ENCODE data around the gene AKR1A1. TPM values are rescaled to one million over a fixed set of nuclear protein-coding genes. Genes with fewer than 3 reads are reported as not detected.
"Not testable (repeated sequence)": the region's sequence is repeated elsewhere in the genome, so short reads cannot be mapped to it uniquely, and the experiment has no call there.

AKR1A1 gene
- total RNA-seq, 1 donor from 2014 or later, result 290 TPM

DNA sequence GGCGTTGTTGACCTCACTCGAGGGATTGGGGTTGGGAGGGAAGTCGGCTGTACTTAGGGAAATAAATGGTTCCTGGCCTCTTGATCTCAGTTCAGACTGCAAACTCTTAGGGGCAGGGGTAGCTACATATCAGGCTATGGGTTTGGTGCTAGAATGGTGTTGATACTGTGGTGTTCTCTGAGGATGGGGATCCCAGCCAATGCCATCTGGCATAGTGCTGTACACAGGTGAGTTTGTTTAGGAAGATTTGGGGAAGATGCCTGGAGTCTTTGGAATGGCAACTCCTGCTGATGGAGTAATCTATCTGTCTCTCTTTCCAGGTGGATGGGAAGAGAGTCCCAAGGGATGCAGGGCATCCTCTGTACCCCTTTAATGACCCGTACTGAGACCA lies 18.9 kb downstream of the AKR1A1 start:
- DNase-seq (ENCODE audit: low read depth in 2 of 2), result no peak

DNA sequence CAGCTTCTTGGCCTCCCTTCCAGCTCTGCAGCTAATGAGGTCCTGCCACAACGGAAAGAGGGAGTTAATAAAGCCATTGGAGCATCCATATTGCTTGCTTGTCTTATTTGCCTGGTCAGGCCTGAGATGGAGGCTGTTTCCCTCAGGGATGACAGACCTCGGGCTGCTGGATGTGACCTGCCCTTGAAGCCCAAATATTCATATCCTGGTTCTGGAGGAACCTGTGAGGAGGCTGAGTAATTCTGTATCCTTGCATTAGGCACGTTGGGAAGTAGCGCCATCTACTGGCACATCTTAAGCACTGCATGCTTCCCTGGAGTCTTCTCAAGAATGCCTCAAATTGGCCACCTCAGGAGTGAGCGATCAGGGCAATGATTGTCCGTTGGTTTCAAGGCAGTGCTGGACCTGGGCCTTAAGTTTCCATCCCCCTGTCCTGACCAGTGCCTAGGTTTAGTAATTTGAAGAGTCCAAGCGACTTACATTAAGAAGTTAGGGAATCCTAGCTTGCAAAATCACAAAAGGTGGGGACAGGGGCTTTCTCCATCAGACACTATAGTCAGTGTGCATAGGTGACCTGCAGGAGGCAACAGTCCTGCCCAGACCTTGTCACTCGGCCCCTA lies 19.4 kb downstream of the AKR1A1 start:
- peak; percentile 80 to 83 for DNase-seq (ENCODE audit: low read depth in 2 of 2)

DNA sequence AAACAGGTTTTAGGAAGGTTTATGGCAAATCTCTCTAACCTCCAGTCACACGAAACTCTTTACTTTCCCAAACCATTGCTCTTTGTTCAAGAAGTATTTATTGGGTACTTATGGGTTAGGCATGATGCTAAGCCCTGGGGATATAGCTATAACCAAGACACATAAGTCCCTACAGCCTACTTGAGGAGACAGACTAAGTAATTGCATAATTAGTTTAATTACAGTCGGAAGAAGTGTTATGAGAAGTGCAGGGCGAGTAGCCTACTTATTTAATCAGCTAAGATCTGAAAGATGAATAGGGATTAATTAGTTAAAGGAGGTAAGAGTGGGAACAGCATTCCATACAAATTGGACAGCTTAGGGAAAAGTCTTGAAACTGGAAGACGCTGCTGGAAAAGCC lies 20.0 kb downstream of the AKR1A1 start:
- no peak for DNase-seq (ENCODE audit: low read depth in 2 of 2)

DNA sequence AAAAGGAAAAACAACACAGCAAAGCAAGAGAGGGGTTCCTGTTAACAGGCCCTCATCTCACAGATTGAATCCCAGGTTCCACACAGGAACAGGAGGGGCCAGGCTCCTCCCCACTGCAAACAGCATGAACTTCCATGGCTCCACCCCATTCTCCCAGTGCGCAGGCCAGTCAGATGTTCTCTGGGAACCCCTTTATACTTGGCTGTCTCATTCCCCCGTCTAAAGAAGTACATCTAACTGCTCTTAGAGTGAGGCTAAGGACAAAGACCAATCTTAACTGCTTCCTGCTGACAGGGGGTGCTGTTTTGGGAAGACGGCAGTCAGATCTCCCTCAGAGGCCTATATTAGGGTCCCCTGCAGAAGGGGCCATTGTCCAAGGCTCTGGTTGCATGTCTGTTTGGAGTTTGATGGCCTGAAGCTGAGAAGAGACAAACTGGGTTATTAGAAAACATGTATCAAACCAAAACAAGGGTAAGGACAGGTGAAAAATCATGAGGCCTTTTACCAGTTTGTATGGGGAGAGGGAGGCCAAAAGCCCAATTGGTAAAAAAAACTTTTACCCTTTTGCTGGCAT lies 22.7 kb downstream of the AKR1A1 start:
- no peak for DNase-seq (ENCODE audit: low read depth in 2 of 2)

DNA sequence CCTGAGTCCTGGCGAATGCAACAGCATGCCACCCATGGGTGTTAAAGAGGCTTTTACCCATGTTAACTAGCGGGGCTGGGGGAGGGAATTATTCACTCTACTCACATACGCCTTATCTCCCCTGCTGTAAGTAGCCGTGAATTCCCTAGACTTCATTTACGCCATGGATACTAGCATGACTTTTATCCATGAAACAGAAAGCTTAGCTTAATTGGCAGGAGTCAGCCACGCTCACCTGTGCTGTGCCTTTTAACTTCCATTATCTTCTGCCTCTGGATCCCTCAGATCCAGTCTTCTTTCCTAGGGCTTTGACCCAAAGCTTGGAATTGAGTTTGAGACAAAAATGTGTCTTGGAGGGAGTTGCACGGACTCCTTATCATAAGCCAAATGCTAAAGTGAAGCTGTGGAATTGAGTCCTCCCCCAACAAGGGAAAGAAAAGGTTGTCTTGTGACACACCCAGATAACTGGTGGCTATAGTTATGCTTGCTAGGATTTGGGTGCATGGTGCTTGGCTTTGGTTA lies 23.5 kb downstream of the AKR1A1 start:
- DNase-seq (ENCODE audit: low read depth in 2 of 2), result no peak

DNA sequence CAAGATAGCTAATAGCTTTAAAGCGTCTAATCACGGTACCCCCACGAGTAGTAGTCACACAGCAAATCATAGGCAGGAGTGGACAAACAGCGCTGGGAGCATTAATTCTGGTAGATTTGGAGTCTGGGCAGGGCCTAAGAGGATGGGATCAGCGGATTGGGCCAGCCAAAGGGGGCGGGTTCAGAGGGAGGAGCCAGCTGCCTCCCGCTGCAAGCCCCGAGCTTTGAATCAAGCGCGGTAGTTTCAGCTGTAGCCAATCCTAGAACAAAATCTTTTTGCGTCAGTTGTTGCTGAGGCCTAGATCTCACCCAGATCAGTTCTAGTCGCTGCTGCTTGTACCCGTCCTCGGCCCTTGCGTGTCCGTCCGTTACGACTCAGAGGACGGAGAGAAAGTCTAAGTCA lies 32.6 kb downstream of the AKR1A1 start:
- DNase-seq (ENCODE audit: low read depth in 2 of 2), result peak; percentile 98

DNA sequence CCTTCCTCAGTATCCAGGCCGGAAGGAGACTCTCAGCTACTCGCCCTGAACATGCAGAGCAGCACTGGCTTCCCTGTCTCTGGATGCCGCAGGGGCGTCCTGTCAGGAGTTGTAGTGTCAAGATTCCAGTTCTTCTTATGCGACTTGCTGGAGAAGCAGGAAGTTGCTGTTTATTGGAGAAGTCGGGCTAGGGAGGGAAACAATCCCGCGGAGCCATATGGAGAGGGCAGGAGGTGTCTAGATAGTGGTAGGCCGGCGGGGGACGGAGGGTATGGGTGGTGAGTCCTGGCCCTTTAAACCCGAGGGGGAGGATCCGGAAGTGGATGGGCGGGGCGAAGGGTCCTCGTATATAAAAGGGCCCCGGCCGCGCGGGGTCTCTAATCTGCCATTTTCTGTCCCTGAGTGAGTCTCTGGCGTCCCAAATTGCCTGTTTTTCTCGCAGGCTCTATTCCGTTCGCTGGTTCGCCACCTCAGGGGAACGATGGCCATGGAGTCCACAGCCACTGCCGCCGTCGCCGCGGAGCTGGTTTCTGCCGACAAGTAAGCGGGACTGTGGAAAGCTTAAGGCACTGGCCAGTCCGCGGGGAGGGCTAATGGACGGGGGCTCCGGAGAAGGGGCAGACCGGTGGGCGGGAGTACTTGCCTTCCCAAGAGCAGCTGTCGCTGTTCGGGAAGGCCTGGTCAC lies 33.2 kb downstream of the AKR1A1 start, which contains the start of gene NASP:
NASP (plus strand) TSS at position 376 of the 685 bp plus-strand sequence; CDS start at position 482, 106 bp downstream.
- peak; percentile 82 to 88 for DNase-seq (ENCODE audit: low read depth in 2 of 2)

DNA sequence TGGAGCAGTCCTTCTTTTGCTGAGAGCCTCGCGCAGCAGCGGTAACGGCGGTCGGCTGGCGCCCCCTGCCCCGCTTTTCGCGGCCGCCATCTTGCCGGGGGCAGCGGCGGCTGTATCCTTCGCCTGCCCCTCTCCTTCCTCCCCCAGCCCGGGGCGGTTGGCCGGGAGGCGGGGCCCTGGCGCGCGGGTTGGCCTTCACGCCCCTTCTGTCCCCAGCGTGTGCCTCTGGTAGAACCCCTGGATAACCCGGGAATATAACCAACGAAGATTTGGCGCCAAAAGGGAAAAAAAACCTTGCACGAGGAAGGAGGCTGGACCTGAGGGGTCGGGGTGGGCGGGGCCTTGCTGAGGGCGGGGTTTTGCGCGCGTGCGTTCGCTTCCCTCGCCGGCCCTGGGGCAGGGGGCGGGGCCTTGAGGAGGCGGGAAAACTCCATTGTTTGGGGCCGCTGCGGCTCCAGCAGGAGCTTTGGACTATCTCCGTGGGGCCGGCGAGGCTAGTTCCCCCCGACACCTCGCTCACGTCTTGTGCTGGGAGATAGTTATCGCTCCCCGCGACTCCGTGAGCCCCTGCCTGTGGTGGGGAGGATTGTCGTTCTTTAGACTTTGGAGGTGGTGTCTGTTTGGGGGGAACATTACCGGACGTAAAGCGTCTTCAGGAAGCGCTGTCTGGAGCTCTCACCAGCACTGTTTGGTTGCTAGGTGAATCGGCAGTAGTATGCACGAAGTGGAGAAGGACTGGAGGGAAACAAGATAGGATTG lies 33.9 kb downstream of the AKR1A1 start:
- DNase-seq (ENCODE audit: low read depth in 2 of 2), result peak; percentile 96

DNA sequence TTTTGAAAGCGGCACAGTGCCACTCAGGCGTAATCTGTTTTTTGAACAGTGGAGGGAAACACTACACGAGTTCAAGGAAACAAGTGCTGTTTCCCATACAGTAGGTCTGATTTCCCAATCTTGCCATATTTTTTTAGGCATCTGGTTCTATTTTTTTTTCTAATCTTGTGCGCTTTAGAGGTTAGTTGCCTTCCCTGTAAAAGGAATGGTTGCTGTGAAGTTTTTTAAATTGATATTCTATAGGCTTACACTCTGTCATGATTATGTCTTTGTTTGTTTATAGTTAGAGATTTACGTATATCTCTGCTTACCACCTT lies 34.4 kb downstream of the AKR1A1 start:
- no peak for DNase-seq (ENCODE audit: low read depth in 2 of 2)

DNA sequence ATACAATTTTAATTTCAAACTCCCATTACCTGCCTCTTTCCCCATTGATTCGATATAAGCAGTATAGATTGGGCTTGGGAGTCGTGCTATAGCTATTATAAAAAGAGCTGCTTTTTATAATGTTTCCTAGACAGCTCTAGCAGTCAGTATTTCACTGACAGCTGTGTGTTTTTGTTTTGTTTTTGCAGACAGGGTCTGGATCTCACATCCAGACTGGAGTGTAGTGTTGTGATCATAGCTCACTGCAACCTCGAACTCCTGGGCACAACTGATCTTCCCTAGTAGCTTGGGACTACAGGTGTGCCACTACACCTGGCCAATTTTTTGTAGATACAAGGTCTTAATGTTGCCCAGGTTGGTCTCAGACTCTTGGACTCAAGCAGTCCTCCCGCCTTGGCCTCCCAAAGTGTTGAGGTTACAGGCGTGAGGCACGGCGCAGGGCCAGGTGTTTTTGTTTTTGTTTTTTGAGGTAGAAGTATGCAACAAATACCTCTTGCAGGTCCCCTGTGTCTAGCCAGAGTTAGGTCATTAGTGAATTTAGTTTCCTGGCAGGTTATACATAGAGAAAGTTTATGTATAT lies 35.0 kb downstream of the AKR1A1 start:
- no peak for DNase-seq (ENCODE audit: low read depth in 2 of 2)

DNA sequence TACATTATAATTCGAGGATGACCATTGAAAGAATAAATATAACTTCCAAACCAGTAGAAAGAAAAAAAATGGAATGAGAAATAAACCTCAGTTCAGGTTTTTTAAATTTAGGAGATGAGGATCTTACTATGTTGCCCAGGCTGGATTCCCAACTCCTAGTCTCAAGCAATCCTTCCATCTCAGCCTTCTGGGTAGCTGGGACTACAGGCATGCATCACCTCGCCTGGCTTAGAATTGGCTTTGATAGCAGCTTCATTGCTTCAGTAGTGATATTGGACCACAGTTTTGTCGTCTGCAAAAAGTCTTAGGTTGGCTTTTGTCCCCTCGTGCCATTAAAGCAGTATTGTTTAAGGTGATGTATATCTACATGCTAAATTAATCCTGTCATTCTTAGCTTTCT lies 36.1 kb downstream of the AKR1A1 start:
- no peak for DNase-seq (ENCODE audit: low read depth in 2 of 2)

DNA sequence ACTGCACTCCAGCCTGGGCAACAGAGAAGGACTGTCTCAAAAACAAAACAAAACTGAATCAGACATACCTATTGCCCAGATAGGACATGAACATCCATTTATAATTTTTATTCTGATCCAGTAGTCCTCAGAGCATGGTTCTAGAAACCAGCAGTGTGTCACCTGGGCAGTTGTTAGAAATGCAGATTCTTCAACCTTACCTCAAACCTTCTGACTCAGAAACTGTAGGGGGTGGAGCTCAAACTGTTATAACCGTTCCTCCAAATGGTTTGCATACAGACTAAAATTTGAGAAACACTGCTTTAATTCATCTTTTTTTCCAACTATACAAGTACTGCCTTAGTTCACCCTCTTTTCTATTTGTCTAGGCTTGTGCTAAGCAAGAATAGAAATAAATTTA lies 39.2 kb downstream of the AKR1A1 start:
- no peak for DNase-seq (ENCODE audit: low read depth in 2 of 2)

DNA sequence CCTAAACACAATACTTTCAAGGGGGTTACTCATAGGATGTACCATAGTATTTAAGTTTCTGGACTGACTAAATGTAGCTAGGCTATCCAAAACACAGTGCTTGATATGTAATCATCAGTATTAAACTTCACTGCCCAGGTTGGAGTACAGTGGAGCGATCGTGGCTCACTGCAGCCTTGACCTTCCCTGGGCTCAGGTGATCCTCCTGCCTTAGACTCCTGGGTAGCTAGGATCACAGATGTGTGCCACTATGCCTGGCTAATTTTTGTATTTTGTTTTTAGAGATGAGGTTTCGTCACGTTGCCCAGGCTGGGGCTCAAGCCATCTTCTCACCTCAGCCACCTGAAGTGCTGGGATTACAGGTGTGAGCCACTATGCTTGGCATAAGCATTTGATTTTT lies 43.8 kb downstream of the AKR1A1 start:
- DNase-seq (ENCODE audit: low read depth in 2 of 2), result no peak

DNA sequence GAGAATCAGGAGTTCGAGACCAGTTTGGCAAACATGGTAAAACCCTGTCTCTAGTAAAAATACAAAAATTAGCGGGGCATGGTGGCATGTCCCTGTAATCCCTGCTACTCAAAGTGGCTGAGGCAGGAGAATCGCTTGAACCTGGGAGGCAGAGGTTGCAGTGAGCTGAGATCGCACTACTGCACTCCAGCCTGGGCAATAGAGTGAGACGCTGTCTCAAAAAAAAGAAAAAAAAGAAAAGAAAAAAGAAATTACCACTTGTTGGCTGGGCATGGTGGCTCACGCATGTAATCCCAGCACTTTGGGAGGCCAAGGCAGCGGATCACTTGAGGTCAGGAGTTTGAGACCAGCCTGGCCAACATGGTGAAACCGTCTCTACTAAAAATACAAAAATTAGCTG lies 46.1 kb downstream of the AKR1A1 start:
- DNase-seq (ENCODE audit: low read depth in 2 of 2), result not testable (repeated sequence)

DNA sequence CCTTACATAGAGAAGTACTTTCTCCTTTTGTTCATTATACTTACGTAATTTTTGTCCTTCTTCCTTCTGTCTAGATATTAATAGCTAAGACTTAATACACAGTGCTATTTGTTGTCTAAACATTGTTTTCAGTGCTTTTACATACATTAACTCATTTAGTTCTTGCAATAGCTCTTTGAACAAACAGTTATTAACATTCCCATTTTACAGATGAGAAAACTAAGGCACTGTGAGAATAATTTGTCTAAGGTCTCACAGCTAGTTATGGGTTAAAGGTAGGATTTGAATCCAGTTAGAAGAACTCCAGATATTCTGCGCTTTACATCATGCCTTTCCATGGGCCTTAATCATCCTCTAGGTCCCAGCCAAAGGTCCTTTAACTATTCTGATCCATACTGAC lies 53.6 kb downstream of the AKR1A1 start:
- no peak for DNase-seq (ENCODE audit: low read depth in 2 of 2)

DNA sequence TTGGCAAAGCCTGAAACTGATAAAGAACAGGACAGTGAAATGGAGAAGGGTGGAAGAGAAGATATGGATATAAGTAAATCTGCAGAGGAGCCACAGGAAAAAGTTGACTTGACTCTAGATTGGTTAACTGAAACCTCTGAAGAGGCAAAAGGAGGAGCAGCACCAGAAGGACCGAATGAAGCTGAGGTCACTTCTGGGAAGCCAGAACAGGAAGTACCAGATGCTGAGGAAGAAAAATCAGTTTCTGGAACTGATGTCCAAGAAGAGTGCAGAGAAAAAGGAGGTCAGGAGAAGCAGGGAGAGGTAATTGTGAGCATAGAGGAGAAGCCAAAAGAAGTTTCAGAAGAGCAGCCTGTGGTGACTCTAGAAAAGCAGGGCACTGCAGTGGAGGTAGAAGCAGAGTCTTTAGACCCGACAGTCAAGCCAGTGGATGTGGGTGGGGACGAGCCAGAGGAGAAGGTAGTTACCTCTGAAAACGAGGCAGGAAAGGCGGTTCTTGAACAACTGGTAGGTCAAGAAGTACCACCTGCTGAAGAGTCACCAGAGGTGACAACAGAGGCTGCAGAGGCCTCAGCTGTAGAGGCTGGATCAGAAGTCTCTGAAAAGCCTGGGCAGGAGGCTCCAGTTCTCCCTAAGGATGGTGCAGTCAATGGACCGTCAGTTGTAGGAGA lies 56.9 kb downstream of the AKR1A1 start:
- peak in 1 of 2 donors; percentile 39 for DNase-seq (ENCODE audit: low read depth in 2 of 2)

DNA sequence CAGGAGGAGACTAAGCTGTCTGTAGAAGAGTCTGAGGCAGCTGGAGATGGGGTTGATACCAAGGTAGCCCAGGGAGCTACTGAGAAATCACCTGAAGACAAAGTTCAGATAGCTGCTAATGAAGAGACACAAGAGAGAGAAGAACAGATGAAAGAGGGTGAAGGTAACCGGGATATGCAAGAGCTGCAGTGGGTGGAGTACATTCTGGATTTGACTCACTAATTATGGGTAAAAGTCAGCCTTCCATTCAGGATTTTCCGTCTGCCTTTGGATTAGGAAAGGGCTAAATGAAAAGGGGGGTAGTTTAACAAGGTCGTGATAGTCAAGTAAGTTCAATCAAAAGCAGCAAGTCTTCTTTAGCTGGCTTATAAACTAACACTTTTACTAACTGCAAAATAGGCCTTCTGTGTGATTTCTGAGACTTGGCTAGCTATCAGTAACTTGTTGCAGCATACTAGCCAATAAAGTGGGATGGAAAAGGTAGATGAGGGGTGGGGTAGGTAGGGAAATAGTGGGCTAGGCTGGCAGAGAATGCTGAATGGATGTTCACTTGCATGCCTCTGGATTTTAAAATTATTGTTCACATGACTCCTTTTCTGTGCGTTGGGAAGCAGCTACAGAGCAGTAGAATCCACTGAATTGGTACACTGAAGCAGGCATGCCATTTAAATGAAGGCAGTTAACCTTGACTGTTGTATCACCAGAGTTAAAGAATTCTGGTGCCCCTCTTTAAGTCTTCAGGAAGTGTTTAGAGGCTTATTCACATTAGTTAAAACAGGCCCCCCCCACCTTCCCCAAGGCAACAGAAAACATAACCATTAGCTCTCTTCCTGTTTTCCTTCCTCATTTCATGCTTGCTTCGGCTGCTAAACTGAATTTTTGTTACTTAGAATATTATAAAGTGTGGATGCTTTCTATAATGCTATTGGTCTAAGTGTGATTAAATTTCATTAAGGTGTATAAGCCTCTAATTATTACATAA lies 57.8 kb downstream of the AKR1A1 start:
- peak; percentile 71 to 87 for DNase-seq (ENCODE audit: low read depth in 2 of 2)

DNA sequence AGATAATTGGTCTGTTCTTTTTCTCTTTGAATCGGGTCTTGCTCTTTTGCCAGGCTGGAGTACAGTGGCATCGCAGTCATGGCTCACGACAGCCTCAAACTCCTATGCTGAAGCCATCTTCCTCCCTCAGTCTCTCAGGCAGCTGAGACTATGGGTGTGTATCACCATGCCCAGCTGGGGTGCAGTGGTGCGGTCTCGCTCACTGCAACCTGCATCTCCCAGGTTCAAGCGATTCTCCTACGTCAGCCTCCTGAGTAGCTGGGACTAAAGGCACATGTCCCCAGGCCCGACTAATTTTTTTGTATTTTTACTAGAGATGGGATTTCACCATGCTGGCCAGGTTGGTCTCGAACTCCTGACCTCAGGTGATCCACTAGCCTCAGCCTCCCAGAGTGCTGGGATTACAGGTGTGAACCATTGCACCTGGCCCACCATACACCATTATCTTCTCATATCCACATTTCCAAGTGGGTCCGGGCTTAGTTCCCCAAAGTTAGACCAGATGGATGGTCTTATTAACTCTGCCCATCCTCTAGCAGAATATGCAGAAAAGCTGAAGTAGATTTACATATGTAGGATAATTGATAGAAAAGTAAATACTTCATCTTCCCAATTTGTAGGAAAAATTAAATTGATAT lies 60.1 kb downstream of the AKR1A1 start:
- no peak for DNase-seq (ENCODE audit: low read depth in 2 of 2)

DNA sequence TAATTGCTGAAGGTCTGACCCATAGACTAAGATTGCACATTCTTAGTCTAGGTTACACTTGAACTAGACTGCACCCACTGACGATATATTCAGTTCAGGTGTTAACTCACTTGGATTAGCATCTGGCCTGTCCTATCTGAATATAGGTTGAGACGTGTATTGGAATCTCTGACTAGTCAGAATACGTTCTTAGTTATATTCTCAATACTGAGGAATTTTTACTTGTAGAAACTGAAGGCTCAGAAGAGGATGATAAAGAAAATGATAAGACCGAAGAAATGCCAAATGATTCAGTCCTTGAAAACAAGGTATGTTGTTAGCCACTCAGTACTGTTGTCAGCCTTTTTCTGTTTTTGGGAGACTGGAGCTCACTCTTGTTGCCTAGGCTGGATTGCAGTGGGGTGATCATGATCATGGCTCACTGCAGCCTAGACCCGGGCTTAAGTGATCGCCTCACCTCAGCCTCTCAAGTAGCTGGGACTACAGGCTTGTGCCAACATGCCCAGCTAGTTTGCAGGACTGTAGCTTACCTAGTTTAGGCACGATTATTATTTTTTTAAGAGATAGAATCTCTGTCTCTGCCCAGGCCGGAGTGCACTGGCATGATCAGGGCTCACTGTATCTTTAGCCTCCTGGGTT lies 62.4 kb downstream of the AKR1A1 start:
- DNase-seq (ENCODE audit: low read depth in 2 of 2), result no peak
